Bone marrow (tissue), 2 donors: ENCODE results near the gene PID1.

Experiments
- DNase-seq, 2 donors: peaks; one replicate each; lab custom pipeline; 2025; lab: John Stamatoyannopoulos, UW

Gene PID1

DNA sequence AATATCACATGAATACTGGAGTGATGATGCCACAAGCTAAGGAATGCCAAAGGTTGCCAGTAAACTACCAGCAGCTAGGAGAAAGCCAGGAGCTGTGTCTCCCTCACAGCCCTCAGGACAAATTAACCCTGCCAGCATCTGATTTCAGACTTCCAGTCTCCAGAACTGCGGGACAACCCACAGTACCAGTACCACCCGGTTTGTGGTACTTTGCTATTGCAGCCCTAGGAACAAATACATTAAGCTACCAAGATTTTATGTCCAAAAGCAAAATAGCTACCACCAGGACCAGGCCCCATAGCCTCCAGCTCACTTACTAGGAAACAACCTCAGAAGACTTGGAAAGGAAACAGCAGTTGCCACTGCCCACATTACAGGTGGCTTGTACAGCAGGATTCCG, 10.0 kb downstream of the PID1 start:
- DNase-seq, result no peak

DNA sequence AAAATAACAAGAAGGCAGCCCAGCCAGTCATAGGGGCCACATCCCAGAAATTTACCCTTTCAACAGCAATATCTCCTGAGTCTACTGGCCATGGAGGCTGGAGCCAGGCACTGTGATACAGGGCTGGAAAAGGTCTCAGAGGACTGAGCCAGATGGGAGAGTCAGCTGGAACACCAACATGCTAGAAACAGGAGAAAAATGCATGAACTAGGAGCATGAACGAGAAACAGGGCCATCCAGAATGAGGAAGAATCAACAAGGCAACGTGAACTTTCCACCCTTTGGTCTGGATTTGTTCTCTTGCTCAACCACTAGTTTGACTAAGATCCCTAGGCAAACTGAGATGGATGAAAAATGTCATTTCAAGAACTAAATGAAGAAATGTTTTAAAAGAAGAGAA, 13.1 kb downstream of the PID1 start:
- no peak for DNase-seq

DNA sequence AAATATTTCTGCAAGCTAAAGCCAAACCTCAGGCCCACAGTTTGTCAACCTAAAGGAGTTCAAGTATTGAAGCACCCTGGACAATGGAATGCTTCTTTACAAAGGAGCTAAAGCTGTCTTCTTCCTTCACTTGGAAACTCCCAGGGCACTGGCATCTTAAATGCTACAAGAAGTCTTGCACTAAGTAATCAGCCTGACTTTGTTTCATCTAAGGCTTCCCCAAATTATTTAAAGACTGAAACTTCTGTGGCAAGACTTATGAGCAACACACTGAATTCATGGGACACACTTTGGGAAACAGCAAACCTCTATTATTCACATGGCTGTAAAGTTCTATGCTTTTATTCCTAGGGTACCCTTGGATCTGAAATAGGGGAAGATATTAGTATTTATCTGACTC, 14.7 kb downstream of the PID1 start:
- DNase-seq, result no peak

GRCh38 chr2:229254206-229254605, 16.9 kb downstream of the PID1 start:
- no peak for DNase-seq

GRCh38 chr2:229252996-229253395, 18.1 kb downstream of the PID1 start:
- DNase-seq, result no peak

DNA sequence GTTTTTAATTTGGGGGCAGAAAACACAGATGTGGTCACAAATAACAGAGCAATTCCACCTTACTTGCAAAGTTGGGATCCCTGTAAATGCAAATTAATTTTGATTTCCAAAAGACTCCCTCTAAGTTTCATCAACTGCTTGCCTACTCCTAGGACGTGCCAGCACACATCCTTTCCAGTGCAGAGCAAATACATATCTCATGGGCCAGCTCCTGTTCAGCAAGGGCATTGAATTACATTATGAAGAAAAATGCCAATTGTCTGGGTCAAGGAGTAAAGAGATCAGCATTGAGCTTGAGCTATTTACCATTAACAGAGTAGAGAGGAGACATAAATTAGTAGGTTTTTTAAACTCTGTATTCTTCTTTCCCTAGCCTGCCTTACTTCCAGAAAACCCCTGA, 18.8 kb downstream of the PID1 start:
- no peak for DNase-seq

- DNase-seq, result no peak
These were observed 21.6 kb downstream of the PID1 start for GRCh38 chr2:229249536-229249935.

- no peak for DNase-seq
These were observed 24.8 kb downstream of the PID1 start for GRCh38 chr2:229246334-229246733.

GRCh38 chr2:229244975-229245374, 26.1 kb downstream of the PID1 start:
- DNase-seq, result no peak

GRCh38 chr2:229243890-229244560, 27.1 kb downstream of the PID1 start:
- DNase-seq, result no peak

- no peak for DNase-seq
These were observed 30.0 kb downstream of the PID1 start for GRCh38 chr2:229240984-229241491.

DNA sequence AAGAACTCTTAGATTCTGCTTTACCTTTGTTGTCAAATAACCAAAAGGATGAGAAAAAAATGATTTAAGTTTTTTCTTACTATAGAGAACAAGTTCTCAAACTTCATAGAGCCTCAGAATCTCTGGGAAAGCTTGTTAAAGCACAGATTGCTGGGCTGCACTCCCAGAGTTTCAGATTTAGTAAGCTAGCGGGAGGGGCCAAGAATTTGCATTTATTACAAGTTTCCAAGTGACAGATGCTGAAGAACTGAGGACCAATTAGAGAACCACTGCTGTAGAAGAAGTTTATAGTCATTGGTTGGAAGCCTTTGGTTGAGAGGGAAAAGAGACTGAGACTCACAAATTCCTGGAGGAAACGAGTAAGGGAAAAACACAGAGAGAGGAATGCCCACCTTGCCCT, 32.1 kb downstream of the PID1 start:
- no peak for DNase-seq

GRCh38 chr2:229237270-229237669, 33.8 kb downstream of the PID1 start:
- no peak for DNase-seq

- no peak for DNase-seq
These were observed 35.8 kb downstream of the PID1 start for GRCh38 chr2:229235131-229235914.

DNA sequence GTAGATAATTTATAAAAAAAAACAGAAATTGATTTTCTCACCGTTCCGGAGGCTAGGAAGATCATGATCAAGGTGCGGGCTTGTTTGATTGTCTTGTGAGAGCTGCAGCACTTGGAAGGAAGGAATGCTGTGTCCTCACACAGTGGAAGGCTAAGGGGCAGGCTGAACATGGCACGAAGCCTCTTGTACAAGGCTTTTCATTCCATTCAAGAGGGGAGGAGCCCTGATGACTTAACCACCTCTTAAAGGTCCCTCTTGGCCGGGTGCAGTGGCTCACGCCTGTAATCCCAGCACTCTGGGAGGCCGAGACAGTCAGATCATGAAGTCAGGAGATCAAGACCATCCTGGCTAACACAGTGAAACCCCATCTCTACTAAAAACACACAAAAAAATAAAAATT, 39.2 kb downstream of the PID1 start:
- no peak for DNase-seq

DNA sequence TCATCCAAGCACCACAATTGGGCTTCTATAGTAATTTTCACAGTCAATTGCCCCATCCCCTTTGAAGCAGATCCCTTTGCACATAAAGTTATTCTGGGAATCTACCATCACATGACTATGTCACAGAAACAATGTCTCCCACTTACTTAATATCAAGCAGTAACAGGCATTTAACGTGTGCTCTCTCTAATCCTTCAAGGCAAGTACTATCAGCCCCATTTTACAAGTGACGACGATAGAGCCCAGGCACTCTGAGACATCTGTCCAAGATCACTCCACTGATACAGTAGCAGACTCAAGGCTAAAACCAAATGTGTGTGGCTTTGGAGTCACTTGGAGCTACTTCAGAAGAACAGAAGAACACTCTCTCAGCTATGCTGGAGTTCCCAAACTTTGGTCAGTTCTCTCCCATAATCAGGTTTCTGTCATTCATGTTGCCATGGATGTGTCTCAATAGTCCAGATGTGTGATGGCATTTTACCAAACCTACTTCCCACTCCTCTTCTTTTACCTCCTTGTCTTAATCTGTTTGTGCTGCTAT, 39.7 kb downstream of the PID1 start:
- no peak for DNase-seq

DNA sequence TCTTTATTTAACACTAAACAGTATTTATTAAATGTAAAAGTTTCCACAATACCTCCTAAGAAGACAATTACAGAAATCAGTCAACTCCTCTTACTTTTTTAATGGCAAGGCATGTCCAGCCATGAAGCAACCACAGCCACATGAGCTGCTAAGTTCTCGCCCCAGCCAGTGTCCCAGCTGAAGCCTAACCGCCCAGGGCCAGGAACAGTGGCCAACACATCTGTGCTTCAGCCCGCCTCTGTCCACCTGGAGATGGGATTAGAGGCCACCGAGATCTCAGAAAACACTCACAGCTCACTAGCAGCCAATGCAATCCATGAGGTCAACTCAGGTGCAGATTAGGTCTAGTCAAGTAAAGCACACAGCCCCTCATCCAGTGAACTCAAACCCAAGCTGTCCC, 40.2 kb downstream of the PID1 start:
- no peak for DNase-seq

GRCh38 chr2:229230256-229230655, 40.8 kb downstream of the PID1 start:
- DNase-seq, result no peak

- no peak for DNase-seq
These were observed 44.7 kb downstream of the PID1 start for GRCh38 chr2:229226382-229226781.

GRCh38 chr2:229223107-229223506, 48.0 kb downstream of the PID1 start:
- DNase-seq, result no peak

GRCh38 chr2:229221641-229222040, 49.4 kb downstream of the PID1 start:
- no peak for DNase-seq

GRCh38 chr2:229220254-229220653, 50.8 kb downstream of the PID1 start:
- DNase-seq, result no peak

- no peak for DNase-seq
These were observed 52.7 kb downstream of the PID1 start for GRCh38 chr2:229218329-229218921.
